H9 (cell line): ENCODE measurements around the gene ISL1. TPM values are rescaled to one million over a fixed set of nuclear protein-coding genes. Genes with fewer than 3 reads are reported as not detected.

Experiments used
- DNase-seq: peaks from one replicate; pipeline ENCODE4 v3.0.0-alpha.2; 2017
- H2AFZ ChIP-seq: one replicate; pipeline ENCODE4 v1.6.1; 2013; ENCODE audit warnings: mild to moderate bottlenecking, low read length, control low read depth, moderate library complexity
- H2AK5ac ChIP-seq: 2 replicates; pipeline ENCODE4 v1.6.1; 2013; ENCODE audit warnings: low read length, control low read depth, mixed read lengths; ENCODE audit not compliant: insufficient read length
- H2BK120ac ChIP-seq: one replicate; pipeline ENCODE4 v1.6.1; 2013; ENCODE audit warnings: low read depth, mild to moderate bottlenecking, low read length, control low read depth, inconsistent platforms; ENCODE audit not compliant: poor library complexity, severe bottlenecking
- H2BK12ac ChIP-seq: 2 replicates; pipeline ENCODE4 v1.6.1; 2013; ENCODE audit warnings: low read length, control low read depth, mixed read lengths, low read depth; ENCODE audit not compliant: insufficient read length
- H2BK15ac ChIP-seq: 2 replicates; pipeline ENCODE4 v1.6.1; 2013; ENCODE audit warnings: low read depth, low read length, control low read depth
- H2BK20ac ChIP-seq: one replicate; pipeline ENCODE4 v1.6.1; 2013; ENCODE audit warnings: low read depth, mild to moderate bottlenecking, low read length, control low read depth, inconsistent platforms; ENCODE audit not compliant: poor library complexity, severe bottlenecking
- H2BK5ac ChIP-seq: 2 replicates; pipeline ENCODE4 v1.6.1; 2013; ENCODE audit warnings: low read length, control low read depth, mixed read lengths; ENCODE audit not compliant: insufficient read length
- H3K14ac ChIP-seq: 2 replicates; pipeline ENCODE4 v1.6.1; 2013; ENCODE audit warnings: low read length, control low read depth; ENCODE audit not compliant: insufficient read depth
- H3K18ac ChIP-seq: 2 replicates; pipeline ENCODE4 v1.6.1; 2013; ENCODE audit warnings: low read depth, mild to moderate bottlenecking, mixed read lengths, low read length, control low read depth; ENCODE audit not compliant: insufficient read length
- H3K23ac ChIP-seq: 2 replicates; pipeline ENCODE4 v1.6.1; 2013; ENCODE audit warnings: low read length, control low read depth, mixed read lengths, low read depth; ENCODE audit not compliant: insufficient read length
- H3K23me2 ChIP-seq: 2 replicates; pipeline ENCODE4 v1.6.1; 2013; ENCODE audit warnings: low read depth, mild to moderate bottlenecking, mixed read lengths, low read length, control low read depth; ENCODE audit not compliant: insufficient read length, poor library complexity, severe bottlenecking
- H3K27ac ChIP-seq: 2 replicates; pipeline ENCODE4 v1.5.1; 2013; ENCODE audit warnings: low read length, control low read depth, mixed read lengths, low read depth; ENCODE audit not compliant: insufficient read length
- H3K27me3 ChIP-seq: 2 replicates; pipeline ENCODE4 v1.6.1; 2013; ENCODE audit warnings: low read length, control low read depth, inconsistent platforms; ENCODE audit not compliant: insufficient read depth
- H3K4ac ChIP-seq: 2 replicates; pipeline ENCODE4 v1.6.1; 2013; ENCODE audit warnings: low read depth, mild to moderate bottlenecking, control low read depth, inconsistent platforms, low read length, moderate library complexity
- H3K4me1 ChIP-seq: 2 replicates; pipeline ENCODE4 v1.6.1; 2013; ENCODE audit warnings: low read length, control low read depth, inconsistent platforms; ENCODE audit not compliant: insufficient read depth
- H3K4me2 ChIP-seq: 2 replicates; pipeline ENCODE4 v1.6.1; 2013; ENCODE audit warnings: low read length, control low read depth, mixed read lengths; ENCODE audit not compliant: insufficient read length, insufficient read depth
- H3K56ac ChIP-seq: 2 replicates; pipeline ENCODE4 v1.6.1; 2013; ENCODE audit warnings: low read depth, mild to moderate bottlenecking, mixed read lengths, low read length, control low read depth; ENCODE audit not compliant: insufficient read length
- H3K79me1 ChIP-seq: 2 replicates; pipeline ENCODE4 v1.6.1; 2013; ENCODE audit warnings: low read depth, mild to moderate bottlenecking, moderate library complexity, low read length, control low read depth, inconsistent platforms; ENCODE audit not compliant: insufficient read depth, poor library complexity, severe bottlenecking
- H3K79me2 ChIP-seq: 2 replicates; pipeline ENCODE4 v1.6.1; 2013; ENCODE audit warnings: low read length, control low read depth, inconsistent platforms; ENCODE audit not compliant: insufficient read depth
- H3K9ac ChIP-seq: 2 replicates; pipeline ENCODE4 v1.6.1; 2013; ENCODE audit warnings: low read length, control low read depth, mixed read lengths; ENCODE audit not compliant: insufficient read length; ENCODE audit errors: extremely low read depth
- H3K9me3 ChIP-seq: one replicate; pipeline ENCODE4 v1.6.1; 2013; ENCODE audit warnings: low read depth, low read length, inconsistent platforms; ENCODE audit not compliant: control insufficient read depth
- H3T11ph ChIP-seq: one replicate; pipeline ENCODE4 v1.6.1; 2013; ENCODE audit warnings: mild to moderate bottlenecking, low read length, control low read depth, inconsistent platforms
- H4K20me1 ChIP-seq: one replicate; pipeline ENCODE4 v1.6.1; 2013; ENCODE audit not compliant: control insufficient read depth, insufficient read length, insufficient read depth
- H4K5ac ChIP-seq: 2 replicates; pipeline ENCODE4 v1.6.1; 2013; ENCODE audit warnings: low read depth, mild to moderate bottlenecking, mixed read lengths, low read length, control low read depth; ENCODE audit not compliant: insufficient read length
- H4K8ac ChIP-seq: replicated peaks from 2 replicates; pipeline ENCODE4 v1.6.1; 2013; ENCODE audit warnings: low read length, control low read depth, mixed read lengths, low read depth; ENCODE audit not compliant: insufficient read length
- H4K91ac ChIP-seq: 2 replicates; pipeline ENCODE4 v1.6.1; 2013; ENCODE audit warnings: low read depth, mild to moderate bottlenecking, moderate library complexity, mixed read lengths, low read length, control low read depth; ENCODE audit not compliant: insufficient read length
- H3K27ac Mint-ChIP-seq, 3 experiments: 2 replicates in 2 of 3; 3 replicates in 1 of 3; pipeline ENCODE4 v1.8.0; 2020 to 2021; ENCODE audit warnings: mixed read lengths in 3 of 3, mild to moderate bottlenecking in 1 of 3, moderate library complexity in 1 of 3
- H3K27me3 Mint-ChIP-seq: 2 replicates; pipeline ENCODE4 v1.8.0; 2021; ENCODE audit warnings: low read depth, mild to moderate bottlenecking, moderate library complexity, mixed read lengths
- H3K36me3 Mint-ChIP-seq, 3 experiments: 2 replicates in 2 of 3; 3 replicates in 1 of 3; pipeline ENCODE4 v1.8.0; 2020 to 2021; ENCODE audit warnings: low read depth in 3 of 3, mixed read lengths in 3 of 3; ENCODE audit not compliant: insufficient read depth in 1 of 3
- H3K4me1 Mint-ChIP-seq, 2 experiments: 2 replicates each; pipeline ENCODE4 v1.8.0; 2020; ENCODE audit warnings: mixed read lengths in 2 of 2
- H3K4me3 Mint-ChIP-seq, 2 experiments: 2 replicates in 1 of 2; 3 replicates in 1 of 2; pipeline ENCODE4 v1.8.0; 2020 to 2021; ENCODE audit warnings: mild to moderate bottlenecking in 2 of 2, mixed read lengths in 2 of 2, moderate library complexity in 1 of 2
- H3K9me3 Mint-ChIP-seq, 2 experiments: 2 replicates in 1 of 2; 3 replicates in 1 of 2; pipeline ENCODE4 v1.8.0; 2020; ENCODE audit warnings: mild to moderate bottlenecking in 2 of 2, mixed read lengths in 2 of 2, moderate library complexity in 1 of 2
- CTCF ChIP-seq: fragments of 200-600 bp; sonication (generic); conservative IDR thresholded peaks from 3 replicates; pipeline ENCODE4 v1.8.0; 2021; ENCODE audit warnings: antibody characterized with exemption, mild to moderate bottlenecking
- WGBS: extraction: QIAGEN DNeasy Blood & Tissue Kit; methylation state at CpG from one replicate; pipeline ENCODE4 v1.1.7; 2013; ENCODE audit warnings: missing lambda C conversion rate, low lambda C conversion rate, mixed read lengths; ENCODE audit not compliant: insufficient read length; ENCODE audit errors: extremely low coverage; 5-methylcytosine and 5-hydroxymethylcytosine counted together
- total RNA-seq: library from RNA; stranded (reverse); gene quantifications from 2 replicates; pipeline ENCODE4 v1.2.1, GENCODE V29; 2021

ISL1 gene
- total RNA-seq, 1 experiment from 2014 or later: not detected

GRCh38 chr5:51404255-51404654, 21.0 kb downstream of the ISL1 start:
- no peak overlapping the region for H3K14ac ChIP-seq
- H3K9me3 ChIP-seq: no peaks in the 10 kb centered on the region
- H2BK12ac ChIP-seq: no peak overlapping the region
- H3K23ac ChIP-seq: no peak overlapping the region
- H3K4me1 Mint-ChIP-seq: peaks cover 8 to 10% of the 10 kb centered on the region in 2 experiments
- H3K27ac Mint-ChIP-seq: no peak overlapping the region
- H2AFZ ChIP-seq: no peak overlapping the region
- H3K4ac ChIP-seq: no peak overlapping the region
- no peak overlapping the region for H4K91ac ChIP-seq
- WGBS: no CpG with 5 or more reads among the region's 1 CpG
- no peak overlapping the region for H3K27ac ChIP-seq
- no peaks in the 10 kb centered on the region for H3K79me1 ChIP-seq
- no peak overlapping the region for H2BK20ac ChIP-seq
- no peak overlapping the region for H3K18ac ChIP-seq
- H3K4me1 ChIP-seq: no peaks in the 10 kb centered on the region
- H3K56ac ChIP-seq: no peak overlapping the region
- H3K9ac ChIP-seq: no peak overlapping the region
- H4K20me1 ChIP-seq: no peaks in the 10 kb centered on the region
- TF ChIP-seq CTCF: no peak
- peaks cover 74% of the 10 kb centered on the region for H3K27me3 Mint-ChIP-seq
- H3K79me2 ChIP-seq: no peaks in the 10 kb centered on the region
- peaks cover 12% of the 10 kb centered on the region for H3K27me3 ChIP-seq
- H3T11ph ChIP-seq: no peak overlapping the region
- H2BK5ac ChIP-seq: no peak overlapping the region
- no peak overlapping the region for H3K4me3 Mint-ChIP-seq
- H2BK120ac ChIP-seq: no peak overlapping the region
- H2BK15ac ChIP-seq: no peak overlapping the region
- H4K8ac ChIP-seq: no peak overlapping the region
- no peak overlapping the region for H4K5ac ChIP-seq
- H3K4me2 ChIP-seq: no peak overlapping the region
- no peaks in the 10 kb centered on the region for H3K9me3 Mint-ChIP-seq
- no peaks in the 10 kb centered on the region for H3K36me3 Mint-ChIP-seq
- no peak for DNase-seq
- peaks cover 1% of the 10 kb centered on the region for H3K23me2 ChIP-seq
- H2AK5ac ChIP-seq: no peak overlapping the region
